Ovary (tissue), 9 donors: ENCODE measurements around the gene FBRS. TPM values are rescaled to one million over a fixed set of nuclear protein-coding genes. Genes with fewer than 3 reads are reported as not detected.

ENCODE experiments used
- DNase-seq, 5 donors: peaks; one replicate each; pipeline ENCODE4 v3.0.0-alpha.2; 2019 to 2020
- H3K27ac ChIP-seq, 2 donors: fragments of 200-600 bp; one replicate each; pipeline versions ENCODE4 v1.5.1 to v1.8.0; 2019 to 2022
- H3K27me3 ChIP-seq: fragments of 200-600 bp; one replicate; pipeline ENCODE4 v1.8.0; 2022
- H3K36me3 ChIP-seq: fragments of 200-600 bp; sonication (generic); one replicate; pipeline ENCODE4 v1.5.1; 2019
- H3K4me1 ChIP-seq: one replicate; pipeline ENCODE4 v1.8.1; 2013; ENCODE audit warnings: mild to moderate bottlenecking, moderate library complexity; ENCODE audit not compliant: insufficient read depth
- H3K4me3 ChIP-seq: fragments of 200-600 bp; sonication (generic); one replicate; pipeline ENCODE4 v1.5.1; 2017
- H3K9me3 ChIP-seq, 2 donors: fragments of 200-600 bp in 1 of 2; sonication (generic) in 1 of 2; one replicate each; pipeline versions ENCODE4 v1.5.1 to v1.8.1; 2013 to 2019; ENCODE audit warnings: mild to moderate bottlenecking in 1 of 2, moderate library complexity in 1 of 2
- EP300 ChIP-seq: sonication (generic); formaldehyde crosslinking; IDR thresholded peaks from one replicate; pipeline ENCODE4 v1.6.1; 2017; ENCODE audit warnings: antibody characterized with exemption
- POLR2A ChIP-seq: fragments of 450-650 bp; IDR thresholded peaks from one replicate; pipeline ENCODE4 v1.6.1; 2017; ENCODE audit warnings: antibody characterized with exemption, mild to moderate bottlenecking, moderate library complexity
- WGBS, 3 donors: extraction: QIAGEN DNeasy Blood & Tissue Kit in 1 of 3; methylation state at CpG; one replicate each; pipeline versions ENCODE4 v1.1.5 to v1.1.7; 2013 to 2017; 5-methylcytosine and 5-hydroxymethylcytosine counted together
- intact Hi-C, 4 donors: fragments of 100-400 bp; cut with DNase I; formaldehyde crosslinking; loops; one replicate each; pipeline versions ENCODE4 v1.11.0 to v1.15.1; 2022 to 2023
- polyA plus RNA-seq, 2 donors: library from polyadenylated mRNA; stranded (reverse); fragments of 200-250 nt in 1 of 2; fragments of 350-450 nt in 1 of 2; fragmentation: Illumina TruSeq in 1 of 2; extraction: RNeasy Lipid Tissue Mini Kit (QIAGEN cat#74804) in 1 of 2; gene quantifications; one replicate each; pipeline ENCODE4 v1.2.3, GENCODE V29; 2013 to 2014
- total RNA-seq, 7 donors: library from RNA; depleted of rRNA in 2 of 7; stranded (reverse); fragments of >200 nt in 2 of 7; fragmentation: NEBNext Ultra II Directional in 3 of 7; extraction: Animal tissue kit (Norgen Biotek cat#: 25700) in 3 of 7; gene quantifications; one replicate each; pipeline versions ENCODE4 v1.1.0 to v1.2.4, GENCODE V29; 2016 to 2023
- TF ChIP-seq, protein P1 (sequence below), 3 donors: fragments of 450-650 bp in 2 of 3; fragments of 200-600 bp in 1 of 3; IDR thresholded peaks; one replicate each; pipeline versions ENCODE4 v1.5.1 to v1.8.0; 2016 to 2022; ENCODE audit warnings: antibody characterized with exemption in 3 of 3, mild to moderate bottlenecking in 1 of 3
- donor health status: DM: no; HTN: no; CAD: no; lungs with moderate emphysema.
- donor health status: DM: no; HTN: no; CAD: no.
- donor health status: Bipolar disorder and iron deficiency.
- donor health status: DM: yes; HTN: yes; CAD: no.
- donor health status: DM: no; HTN: no; CAD: no.
- donor health status: DM: yes; HTN: yes; CAD: no.

The FBRS gene
- total and polyA plus RNA-seq, 9 donors = 15.6 to 75.6 (median 56.2) TPM

DNA sequence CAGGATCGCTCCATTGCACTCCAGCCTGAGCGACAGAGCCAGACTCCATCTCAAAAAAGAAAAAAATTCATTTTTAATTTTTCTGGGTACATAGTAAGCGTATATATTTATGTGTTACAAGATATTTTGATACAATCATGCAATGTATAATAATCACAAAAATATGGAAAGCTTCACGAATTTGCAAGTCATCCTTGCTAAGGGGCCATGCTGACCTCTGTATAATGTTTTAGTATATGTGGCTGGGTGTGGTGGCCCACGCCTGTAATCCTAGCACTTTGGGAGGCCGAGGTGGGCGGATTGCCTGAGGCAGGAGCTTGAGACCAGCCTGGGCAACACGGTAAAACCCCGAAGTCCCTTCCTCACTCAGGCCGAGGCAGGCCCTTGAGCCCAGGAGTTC is 16.9 kb downstream of the FBRS start:
- Histone ChIP-seq H3K9me3 (no peaks in the 10 kb centered on the region), H3K27ac (no peak overlapping the region), H3K36me3 (no peaks in the 10 kb centered on the region), H3K4me1 (no peaks in the 10 kb centered on the region), H3K27me3 (no peaks in the 10 kb centered on the region), H3K4me3 (no peak overlapping the region)
- intact Hi-C loops = no loop called here
- TF ChIP-seq POLR2A = no peak
- no peak for TF ChIP-seq EP300
- TF ChIP-seq, protein P1, sequence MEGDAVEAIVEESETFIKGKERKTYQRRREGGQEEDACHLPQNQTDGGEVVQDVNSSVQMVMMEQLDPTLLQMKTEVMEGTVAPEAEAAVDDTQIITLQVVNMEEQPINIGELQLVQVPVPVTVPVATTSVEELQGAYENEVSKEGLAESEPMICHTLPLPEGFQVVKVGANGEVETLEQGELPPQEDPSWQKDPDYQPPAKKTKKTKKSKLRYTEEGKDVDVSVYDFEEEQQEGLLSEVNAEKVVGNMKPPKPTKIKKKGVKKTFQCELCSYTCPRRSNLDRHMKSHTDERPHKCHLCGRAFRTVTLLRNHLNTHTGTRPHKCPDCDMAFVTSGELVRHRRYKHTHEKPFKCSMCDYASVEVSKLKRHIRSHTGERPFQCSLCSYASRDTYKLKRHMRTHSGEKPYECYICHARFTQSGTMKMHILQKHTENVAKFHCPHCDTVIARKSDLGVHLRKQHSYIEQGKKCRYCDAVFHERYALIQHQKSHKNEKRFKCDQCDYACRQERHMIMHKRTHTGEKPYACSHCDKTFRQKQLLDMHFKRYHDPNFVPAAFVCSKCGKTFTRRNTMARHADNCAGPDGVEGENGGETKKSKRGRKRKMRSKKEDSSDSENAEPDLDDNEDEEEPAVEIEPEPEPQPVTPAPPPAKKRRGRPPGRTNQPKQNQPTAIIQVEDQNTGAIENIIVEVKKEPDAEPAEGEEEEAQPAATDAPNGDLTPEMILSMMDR (IDR thresholded peaks at IDR 0.05) = no peak
- 83 to 88% (median 83%) methylated on average over 10 of the region's 10 CpGs for WGBS, 3 donors
- DNase-seq = no peak

DNA sequence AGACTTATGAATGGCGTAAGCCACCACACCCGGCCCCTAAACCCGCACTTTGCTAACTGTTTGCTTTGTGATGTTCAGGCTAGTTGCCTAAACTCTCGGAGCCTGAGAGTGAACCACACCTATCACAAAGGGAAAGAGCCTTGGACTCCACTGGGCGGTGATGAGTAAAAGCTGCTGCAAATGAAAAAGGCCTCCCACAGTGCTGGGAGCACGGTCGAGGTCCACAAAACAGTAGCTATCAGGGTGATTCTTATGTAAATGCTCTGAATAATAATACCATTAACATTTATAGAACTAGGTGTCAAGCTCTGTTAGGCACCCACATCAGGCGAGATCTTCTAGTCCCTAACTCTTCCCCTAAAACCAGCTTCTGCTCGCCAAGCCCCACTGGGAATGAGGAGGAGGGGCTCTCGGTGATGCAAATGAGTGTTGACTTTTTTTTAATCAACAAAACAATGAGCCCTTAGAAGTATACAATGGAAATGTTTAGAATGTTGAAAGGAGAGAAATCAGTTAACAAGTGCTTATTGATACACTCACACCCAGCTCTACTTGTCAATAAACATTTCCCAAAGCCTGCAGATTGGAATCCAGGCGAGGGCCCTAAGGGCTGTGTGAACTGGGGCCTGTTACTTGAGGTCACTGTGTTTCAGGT is 19.8 kb downstream of the FBRS start:
- Histone ChIP-seq H3K27ac (no peak overlapping the region), H3K4me3 (no peak overlapping the region), H3K9me3 (no peaks in the 10 kb centered on the region), H3K27me3 (no peaks in the 10 kb centered on the region), H3K36me3 (no peaks in the 10 kb centered on the region), H3K4me1 (no peaks in the 10 kb centered on the region)
- TF ChIP-seq EP300 (no peak), POLR2A (no peak)
- TF ChIP-seq, protein P1 (IDR thresholded peaks at IDR 0.05) = no peak
- 67 to 76% (median 71%) methylated on average over 11 of the region's 11 CpGs for WGBS, 3 donors
- intact Hi-C loops = no loop called here
- no peak for DNase-seq

DNA sequence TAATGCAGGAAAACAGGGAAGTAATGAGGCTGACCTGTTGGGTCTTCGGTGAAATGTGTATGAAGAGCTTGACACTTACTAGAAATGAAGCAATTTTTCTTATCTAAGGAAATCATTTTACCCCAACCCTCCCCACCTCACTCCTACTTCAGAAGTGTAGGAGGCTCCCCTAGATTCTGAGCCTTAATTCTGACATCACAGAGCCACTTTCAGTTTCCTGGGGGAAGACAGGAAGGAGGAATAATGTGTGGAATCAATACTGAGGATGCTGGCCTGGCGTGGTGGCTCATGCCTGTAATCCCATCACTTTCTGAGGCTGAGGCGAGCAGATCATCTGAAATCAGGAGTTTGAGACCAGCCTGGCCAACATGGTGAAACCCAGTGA is 20.3 kb downstream of the FBRS start:
- H3K36me3 ChIP-seq = no peaks in the 10 kb centered on the region
- H3K27me3 ChIP-seq = no peaks in the 10 kb centered on the region
- no peak for DNase-seq
- intact Hi-C loops = no loop called here
- TF ChIP-seq, protein P1 (IDR thresholded peaks at IDR 0.05) = no peak
- no peak for TF ChIP-seq POLR2A
- no peak for TF ChIP-seq EP300
- H3K4me3 ChIP-seq = no peak overlapping the region
- H3K9me3 ChIP-seq = no peaks in the 10 kb centered on the region
- 80 to 88% (median 83%) methylated on average over 3 of the region's 3 CpGs for WGBS, 3 donors
- no peak overlapping the region for H3K27ac ChIP-seq
- no peaks in the 10 kb centered on the region for H3K4me1 ChIP-seq

DNA sequence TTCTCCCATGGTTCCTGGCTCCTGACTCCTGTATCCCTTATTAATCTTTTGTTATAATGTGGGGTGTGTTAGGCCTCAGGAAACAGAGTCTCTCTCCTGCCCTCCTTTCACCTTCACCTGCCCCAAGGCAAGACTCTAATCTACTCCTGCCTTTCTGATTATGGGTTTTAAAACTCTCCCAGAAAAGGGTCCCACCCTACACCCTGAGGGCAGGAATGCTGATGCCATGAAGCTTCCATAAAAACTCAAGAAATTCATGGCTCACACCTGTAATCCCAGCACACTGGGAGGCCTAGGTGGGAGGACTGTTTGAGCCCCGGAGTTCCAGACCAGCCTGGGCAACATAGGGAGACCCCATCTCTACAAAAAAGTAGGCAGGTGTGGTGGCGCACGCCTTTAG is 22.1 kb downstream of the FBRS start:
- Histone ChIP-seq H3K4me3 (no peak overlapping the region), H3K4me1 (no peaks in the 10 kb centered on the region), H3K27me3 (no peaks in the 10 kb centered on the region), H3K9me3 (no peaks in the 10 kb centered on the region), H3K36me3 (no peaks in the 10 kb centered on the region), H3K27ac (no peak overlapping the region)
- intact Hi-C loops = no loop called here
- WGBS, 3 donors = 90 to 96% (median 93%) methylated on average over 3 of the region's 3 CpGs
- TF ChIP-seq POLR2A = no peak
- TF ChIP-seq EP300 = no peak
- TF ChIP-seq, protein P1 (IDR thresholded peaks at IDR 0.05) = no peak
- no peak for DNase-seq
